ENCODE results near the gene NME3. TPM values are rescaled to one million over a fixed set of nuclear protein-coding genes. Genes with fewer than 3 reads are reported as not detected.
"Not testable (repeated sequence)": the region's sequence is repeated elsewhere in the genome, so short reads cannot be mapped to it uniquely, and the experiment has no call there.

NME3 gene
- 33.0 TPM for total RNA-seq (ENCODE audit: insufficient read depth, low replicate concordance)

- DNase-seq (ENCODE audit: low spot score) = peak; percentile 73
Observed at GRCh38 chr16:1771188-1771863, at the start of gene NME3. NME3 (minus strand) TSS chr16:1771543; CDS start chr16:1771534, 9 bp downstream.

GRCh38 chr16:1820946-1821290, 49.6 kb upstream of the NME3 start:
- no peak for DNase-seq (ENCODE audit: low spot score)

- DNase-seq (ENCODE audit: low spot score) = no peak
Observed at GRCh38 chr16:1820096-1820945, 49.0 kb upstream of the NME3 start.

GRCh38 chr16:1819611-1820010, 48.3 kb upstream of the NME3 start:
- no peak for DNase-seq (ENCODE audit: low spot score)

- no peak for DNase-seq (ENCODE audit: low spot score)
Observed at GRCh38 chr16:1818873-1819525, 47.7 kb upstream of the NME3 start.

- DNase-seq (ENCODE audit: low spot score) = no peak
Observed at GRCh38 chr16:1818204-1818872, 47.0 kb upstream of the NME3 start.

GRCh38 chr16:1817716-1818115, 46.4 kb upstream of the NME3 start:
- no peak for DNase-seq (ENCODE audit: low spot score)

GRCh38 chr16:1817276-1817589, 45.9 kb upstream of the NME3 start:
- no peak for DNase-seq (ENCODE audit: low spot score)

- no peak for DNase-seq (ENCODE audit: low spot score)
Observed at GRCh38 chr16:1816396-1817275, 45.3 kb upstream of the NME3 start.

GRCh38 chr16:1815461-1815860, 44.1 kb upstream of the NME3 start:
- DNase-seq (ENCODE audit: low spot score) = no peak

GRCh38 chr16:1812732-1813163, 41.4 kb upstream of the NME3 start:
- DNase-seq (ENCODE audit: low spot score) = peak; percentile 70

- DNase-seq (ENCODE audit: low spot score) = no peak
Observed at GRCh38 chr16:1810536-1810935, 39.2 kb upstream of the NME3 start.

- no peak for DNase-seq (ENCODE audit: low spot score)
Observed at GRCh38 chr16:1810106-1810505, 38.8 kb upstream of the NME3 start.

- no peak for DNase-seq (ENCODE audit: low spot score)
Observed at GRCh38 chr16:1809281-1809801, 38.0 kb upstream of the NME3 start.

GRCh38 chr16:1808691-1809090, 37.3 kb upstream of the NME3 start:
- no peak for DNase-seq (ENCODE audit: low spot score)

- no peak for DNase-seq (ENCODE audit: low spot score)
Observed at GRCh38 chr16:1807626-1808025, 36.3 kb upstream of the NME3 start.

- DNase-seq (ENCODE audit: low spot score) = no peak
Observed at GRCh38 chr16:1800701-1801100, 29.4 kb upstream of the NME3 start.

GRCh38 chr16:1799263-1799662, 27.9 kb upstream of the NME3 start:
- not testable (repeated sequence) for DNase-seq (ENCODE audit: low spot score)

- DNase-seq (ENCODE audit: low spot score) = no peak
Observed at GRCh38 chr16:1794908-1795666, 23.7 kb upstream of the NME3 start.

- DNase-seq (ENCODE audit: low spot score) = no peak
Observed at GRCh38 chr16:1794221-1794871, 23.0 kb upstream of the NME3 start.

Measured in umbilical cord (tissue), 2 donors.